GM12873 (cell line): ENCODE data around the gene PTGDS.

Experiments used
- CTCF ChIP-seq: IDR thresholded peaks from 2 replicates; pipeline ENCODE4 v1.5.1; 2012; ENCODE audit warnings: low read depth, mild to moderate bottlenecking, moderate library complexity, low read length, control low read depth; ENCODE audit not compliant: insufficient read depth; ENCODE audit errors: missing control alignments

The PTGDS gene

GRCh38 chr9:136972743-136973142 is 4.6 kb upstream of the PTGDS start:
- TF ChIP-seq CTCF = no peak

- TF ChIP-seq CTCF = no peak
These were observed 3.4 kb upstream of the PTGDS start for GRCh38 chr9:136973618-136974617.

GRCh38 chr9:136974817-136975535 is 2.3 kb upstream of the PTGDS start:
- no peak for TF ChIP-seq CTCF

- peak; percentile 43 for TF ChIP-seq CTCF
These were observed 1.7 kb upstream of the PTGDS start for GRCh38 chr9:136975644-136976043.

GRCh38 chr9:136977649-136978072 is 357 bp downstream of the PTGDS start:
- TF ChIP-seq CTCF = no peak

- no peak for TF ChIP-seq CTCF
These were observed 965 bp downstream of the PTGDS start for GRCh38 chr9:136978073-136978864.
